Naive B cell (primary cell): Measurements from ENCODE around the gene CACNA1C. TPM values are rescaled to one million over a fixed set of nuclear protein-coding genes. Genes with fewer than 3 reads are reported as not detected.
"Not testable (repeated sequence)": the region's sequence is repeated elsewhere in the genome, so short reads cannot be mapped to it uniquely, and the experiment has no call there.

Experiments
- ATAC-seq, 2 donors: fragments of 150-1000 bp; cut with Tn5 transposase; 2 replicates each; pipeline ENCODE4 v1.10.0; 2021; ENCODE audit warnings: low read depth in 2 of 2, mild to moderate bottlenecking in 2 of 2, moderate library complexity in 2 of 2
- DNase-seq: peaks from one replicate; pipeline ENCODE4 v3.0.0; 2022
- H3K27ac Mint-ChIP-seq, 6 donors: one replicate each; pipeline ENCODE4 v1.8.0; 2020 to 2022; ENCODE audit warnings: mild to moderate bottlenecking in 6 of 6, mixed read lengths in 6 of 6, moderate library complexity in 5 of 6, inconsistent platforms in 2 of 6
- H3K27me3 Mint-ChIP-seq, 3 donors: one replicate each; pipeline ENCODE4 v1.8.0; 2021 to 2022; ENCODE audit warnings: mixed read lengths in 3 of 3, mild to moderate bottlenecking in 1 of 3
- H3K36me3 Mint-ChIP-seq, 2 donors: one replicate each; pipeline ENCODE4 v1.8.0; 2020 to 2022; ENCODE audit warnings: mixed read lengths in 2 of 2, inconsistent platforms in 1 of 2, mild to moderate bottlenecking in 1 of 2
- H3K4me1 Mint-ChIP-seq, 3 donors: one replicate each; pipeline ENCODE4 v1.8.0; 2020 to 2022; ENCODE audit warnings: mixed read lengths in 3 of 3, inconsistent platforms in 1 of 3, mild to moderate bottlenecking in 1 of 3, moderate library complexity in 1 of 3
- H3K4me3 Mint-ChIP-seq, 8 donors: one replicate each; pipeline ENCODE4 v1.8.0; 2020 to 2022; ENCODE audit warnings: mild to moderate bottlenecking in 8 of 8, mixed read lengths in 8 of 8, moderate library complexity in 8 of 8, inconsistent platforms in 2 of 8
- H3K9me3 Mint-ChIP-seq, 7 donors: one replicate each; pipeline ENCODE4 v1.8.0; 2020 to 2022; ENCODE audit warnings: mixed read lengths in 7 of 7, mild to moderate bottlenecking in 5 of 7, inconsistent platforms in 2 of 7, moderate library complexity in 1 of 7
- polyA plus RNA-seq, 6 donors: library from polyadenylated mRNA; unstranded; fragments of 300-500 nt; fragmentation: Illumina TruSeq; gene quantifications; one replicate each; pipeline ENCODE4 v1.2.3, GENCODE V29; 2021; ENCODE audit warnings: low read depth in 6 of 6

The CACNA1C gene
- polyA plus RNA-seq, 6 donors from 2014 or later: 0.03 to 0.09 (median 0.06) TPM; not detected in 1

DNA sequence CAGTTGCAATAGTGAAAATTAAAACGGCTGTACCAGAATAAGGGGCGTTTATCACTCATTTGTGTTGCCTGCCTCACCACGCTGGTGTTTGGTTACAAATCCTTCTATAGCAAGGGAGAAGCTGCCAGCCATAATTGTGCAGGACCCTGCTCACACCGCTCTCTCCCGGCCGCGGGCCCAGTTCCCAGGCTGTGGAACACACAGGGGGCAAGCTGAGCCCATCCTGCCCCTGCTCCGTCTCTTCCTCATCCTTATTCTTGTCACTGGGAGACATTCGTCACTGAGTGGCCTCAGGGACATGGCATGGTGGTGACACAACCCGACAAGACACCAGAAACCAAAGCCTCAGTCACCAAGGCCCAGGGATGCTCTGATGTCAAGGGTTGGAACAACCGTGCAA is 625.6 kb downstream of the CACNA1C start:
- H3K4me3 Mint-ChIP-seq: no peak overlapping the region
- no peaks in the 10 kb centered on the region for H3K27me3 Mint-ChIP-seq
- peaks cover 2 to 14% (median 9%) of the 10 kb centered on the region in 3 donors for H3K4me1 Mint-ChIP-seq
- peaks cover 0 to 1% (median 0%) of the 10 kb centered on the region in 7 donors for H3K9me3 Mint-ChIP-seq
- ATAC-seq (no peak), DNase-seq (no peak)
- no peaks in the 10 kb centered on the region for H3K36me3 Mint-ChIP-seq
- no peak overlapping the region for H3K27ac Mint-ChIP-seq

DNA sequence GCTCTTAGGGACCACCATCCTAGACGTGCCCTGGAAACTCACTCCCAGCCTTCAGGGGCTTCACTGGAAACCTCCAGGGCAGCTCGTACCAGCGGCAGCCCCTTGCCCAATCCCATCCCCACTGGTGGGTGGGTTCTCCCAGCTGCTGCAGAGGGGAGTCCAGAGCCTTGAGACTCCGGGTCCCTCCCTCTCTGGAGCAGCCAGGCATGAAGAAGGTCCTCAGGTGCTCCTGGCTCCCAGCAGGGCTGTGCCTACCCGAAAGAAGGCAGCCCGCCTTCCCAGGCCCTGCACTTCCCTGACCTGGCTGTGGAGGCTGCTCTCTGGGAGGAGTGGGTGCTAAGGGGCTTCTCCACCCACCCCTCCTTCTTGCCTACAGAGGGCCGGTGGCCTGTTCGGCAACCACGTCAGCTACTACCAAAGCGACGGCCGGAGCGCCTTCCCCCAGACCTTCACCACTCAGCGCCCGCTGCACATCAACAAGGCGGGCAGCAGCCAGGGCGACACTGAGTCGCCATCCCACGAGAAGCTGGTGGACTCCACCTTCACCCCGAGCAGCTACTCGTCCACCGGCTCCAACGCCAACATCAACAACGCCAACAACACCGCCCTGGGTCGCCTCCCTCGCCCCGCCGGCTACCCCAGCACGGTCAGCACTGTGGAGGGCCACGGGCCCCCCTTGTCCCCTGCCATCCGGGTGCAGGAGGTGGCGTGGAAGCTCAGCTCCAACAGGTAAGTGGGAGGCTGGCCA is 626.5 kb downstream of the CACNA1C start:
- Mint-ChIP-seq H3K36me3 (no peaks in the 10 kb centered on the region), H3K4me3 (no peak overlapping the region), H3K4me1 (peaks cover 6 to 14% (median 11%) of the 10 kb centered on the region in 3 donors), H3K9me3 (peaks cover 0 to 1% (median 0%) of the 10 kb centered on the region in 7 donors), H3K27ac (no peak overlapping the region), H3K27me3 (no peaks in the 10 kb centered on the region)
- ATAC-seq (no peak), DNase-seq (no peak)

DNA sequence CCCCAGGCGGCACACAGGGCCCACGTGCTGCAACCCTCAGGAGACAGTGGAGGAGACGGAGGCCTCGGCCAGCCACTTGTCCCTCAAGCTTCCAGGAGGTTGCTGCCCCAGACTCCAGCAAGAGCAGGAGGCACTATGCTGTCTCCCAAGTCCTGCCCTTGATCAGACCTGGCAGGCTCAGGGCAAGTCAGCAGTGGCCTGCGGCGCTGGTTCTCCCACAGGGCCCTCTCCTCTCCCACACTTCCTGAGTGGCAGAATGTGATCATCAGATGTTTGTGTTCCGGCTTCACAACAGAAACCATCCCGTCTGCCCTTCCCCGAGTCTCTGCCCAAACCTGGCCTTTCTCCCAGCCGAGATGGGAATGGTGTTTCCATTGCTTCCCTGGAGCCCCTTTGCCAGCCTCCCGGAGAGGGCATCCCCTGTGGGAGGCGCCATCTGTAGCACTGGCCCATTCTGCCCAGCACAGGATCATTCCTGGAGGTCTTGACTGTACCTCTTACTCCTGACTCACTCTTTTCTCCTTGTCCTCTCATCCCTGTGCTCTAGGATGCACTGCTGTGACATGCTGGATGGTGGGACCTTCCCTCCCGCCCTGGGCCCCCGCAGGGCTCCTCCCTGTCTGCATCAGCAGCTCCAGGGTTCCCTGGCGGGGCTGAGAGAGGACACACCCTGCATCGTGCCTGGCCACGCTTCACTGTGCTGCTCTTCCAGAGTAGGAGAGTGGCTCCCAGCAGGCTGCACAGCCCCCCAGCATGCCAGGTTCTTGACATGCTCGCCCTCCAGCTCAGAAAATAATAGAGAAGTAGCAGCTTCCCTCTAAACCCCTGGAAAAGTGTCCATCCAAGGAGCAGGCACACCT is 627.3 kb downstream of the CACNA1C start:
- DNase-seq (no peak), ATAC-seq (no peak)
- peaks cover 6 to 14% (median 11%) of the 10 kb centered on the region in 3 donors for H3K4me1 Mint-ChIP-seq
- no peaks in the 10 kb centered on the region for H3K27me3 Mint-ChIP-seq
- no peaks in the 10 kb centered on the region for H3K36me3 Mint-ChIP-seq
- H3K4me3 Mint-ChIP-seq: no peak overlapping the region
- peak overlapping the region in 2 of 6 donors; percentile 65 to 66 for H3K27ac Mint-ChIP-seq
- peaks cover 0 to 1% (median 0%) of the 10 kb centered on the region in 7 donors for H3K9me3 Mint-ChIP-seq

- no peak overlapping the region for H3K27ac Mint-ChIP-seq
- peaks cover 0 to 1% (median 0%) of the 10 kb centered on the region in 7 donors for H3K9me3 Mint-ChIP-seq
- no peaks in the 10 kb centered on the region for H3K27me3 Mint-ChIP-seq
- H3K36me3 Mint-ChIP-seq: no peaks in the 10 kb centered on the region
- no peak for DNase-seq
- H3K4me3 Mint-ChIP-seq: no peak overlapping the region
- ATAC-seq: no peak
- peaks cover 6 to 14% (median 11%) of the 10 kb centered on the region in 3 donors for H3K4me1 Mint-ChIP-seq
Measured at GRCh38 chr12:2680676-2681039, 627.9 kb downstream of the CACNA1C start.

DNA sequence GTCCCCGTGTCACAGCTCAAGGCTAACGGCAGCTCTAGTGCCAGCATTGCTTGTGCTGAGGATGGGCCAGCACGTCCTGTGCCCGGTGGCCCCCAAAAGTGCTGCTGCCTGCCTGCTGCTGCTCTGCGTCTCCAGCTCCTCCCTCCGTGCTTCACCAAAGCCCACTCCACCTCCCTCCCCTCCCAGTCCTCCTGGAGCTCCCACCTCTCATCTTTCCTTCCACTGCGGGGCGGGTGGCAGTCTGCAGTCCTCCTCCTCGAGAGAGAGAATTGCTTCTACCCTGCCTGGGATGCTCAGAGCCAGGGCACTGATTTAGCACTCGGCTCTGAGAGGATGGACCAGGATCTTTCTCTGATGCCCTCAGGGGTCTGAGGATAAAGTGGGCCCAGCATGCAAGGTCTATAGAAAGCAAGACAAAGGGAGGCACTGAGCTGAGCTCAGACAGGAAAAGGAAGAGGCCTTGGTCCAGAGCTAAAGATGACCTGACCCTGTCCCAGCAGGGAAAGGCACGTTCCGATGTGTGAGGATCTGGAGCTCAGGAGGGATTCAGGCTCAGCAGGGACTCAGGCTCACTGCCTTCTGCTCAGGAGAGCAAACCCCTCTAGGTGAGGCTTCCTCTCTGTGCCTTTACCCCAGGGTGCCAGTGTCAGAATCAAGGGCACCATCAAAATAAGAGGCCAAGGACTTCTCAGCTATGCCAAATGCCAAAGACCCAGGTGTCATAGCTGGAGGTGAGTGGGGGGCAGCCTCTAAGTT is 628.8 kb downstream of the CACNA1C start:
- Mint-ChIP-seq H3K4me3 (no peak overlapping the region), H3K27me3 (no peaks in the 10 kb centered on the region), H3K36me3 (no peaks in the 10 kb centered on the region), H3K9me3 (peaks cover 0 to 1% (median 0%) of the 10 kb centered on the region in 7 donors), H3K4me1 (peaks cover 6 to 14% (median 11%) of the 10 kb centered on the region in 3 donors), H3K27ac (peak overlapping the region in 1 of 6 donors; percentile 61)
- ATAC-seq: no peak
- no peak for DNase-seq

DNA sequence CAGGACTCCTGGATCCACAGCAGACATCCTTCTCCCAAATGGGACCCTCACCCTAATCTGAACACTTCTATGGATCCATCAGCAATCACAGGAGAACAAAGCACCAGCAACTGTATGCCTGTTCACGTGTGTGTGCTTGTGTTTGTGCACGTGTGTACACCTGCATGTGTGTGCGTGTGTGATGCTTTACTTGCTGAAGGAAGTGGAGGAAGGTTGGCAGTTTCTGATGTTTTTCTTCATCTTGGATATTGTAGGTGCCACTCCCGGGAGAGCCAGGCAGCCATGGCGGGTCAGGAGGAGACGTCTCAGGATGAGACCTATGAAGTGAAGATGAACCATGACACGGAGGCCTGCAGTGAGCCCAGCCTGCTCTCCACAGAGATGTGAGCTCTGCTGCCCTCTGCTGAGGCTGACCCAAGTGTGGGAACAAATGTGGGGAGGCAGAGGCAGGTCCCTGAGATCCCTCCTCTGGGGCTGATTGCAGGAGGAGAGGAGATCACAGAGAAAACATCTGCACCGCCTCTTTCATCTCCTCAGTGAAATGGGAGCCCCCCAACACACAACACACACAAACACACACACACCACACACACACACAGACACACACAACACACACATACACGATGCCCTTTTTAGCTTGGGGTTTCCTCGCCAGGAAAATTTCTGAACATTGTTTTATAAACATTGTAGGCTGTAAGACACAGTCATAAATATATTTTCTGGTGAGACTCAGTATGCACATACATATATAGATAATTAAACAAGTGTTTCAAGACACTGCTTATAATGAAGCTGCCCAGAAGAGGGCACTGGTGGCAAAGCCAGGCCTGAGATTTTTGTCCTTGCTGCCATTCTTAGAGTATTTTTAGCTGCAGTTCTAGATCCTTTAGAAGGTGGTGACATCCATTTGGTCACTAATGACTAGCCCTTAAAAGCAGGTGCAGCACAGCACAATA is 629.8 kb downstream of the CACNA1C start:
- ATAC-seq: peak; percentile 32 to 52
- DNase-seq: no peak
- Mint-ChIP-seq H3K27ac (peak overlapping the region; percentile 61 to 99 (median 90)), H3K36me3 (no peaks in the 10 kb centered on the region), H3K4me1 (peaks cover 6 to 20% (median 11%) of the 10 kb centered on the region in 3 donors), H3K4me3 (peak overlapping the region in 1 of 8 donors; percentile 56), H3K9me3 (peaks cover 0 to 1% (median 0%) of the 10 kb centered on the region in 7 donors), H3K27me3 (no peaks in the 10 kb centered on the region)

- H3K27ac Mint-ChIP-seq: no peak overlapping the region
- H3K9me3 Mint-ChIP-seq: peaks cover 0 to 1% (median 0%) of the 10 kb centered on the region in 7 donors
- H3K4me3 Mint-ChIP-seq: no peak overlapping the region
- no peaks in the 10 kb centered on the region for H3K36me3 Mint-ChIP-seq
- no peaks in the 10 kb centered on the region for H3K27me3 Mint-ChIP-seq
- ATAC-seq (no peak), DNase-seq (no peak)
- peaks cover 6 to 20% (median 11%) of the 10 kb centered on the region in 3 donors for H3K4me1 Mint-ChIP-seq
Measured at GRCh38 chr12:2683283-2684025, 630.7 kb downstream of the CACNA1C start.

- peak overlapping the region in 1 of 6 donors; percentile 17 for H3K27ac Mint-ChIP-seq
- H3K4me3 Mint-ChIP-seq, ATAC-seq, DNase-seq, H3K27me3 Mint-ChIP-seq, H3K36me3 Mint-ChIP-seq, H3K9me3 Mint-ChIP-seq: not testable (repeated sequence)
- H3K4me1 Mint-ChIP-seq: peaks cover 6 to 20% (median 11%) of the 10 kb centered on the region in 3 donors
Measured at GRCh38 chr12:2684026-2684325, 631.2 kb downstream of the CACNA1C start.

GRCh38 chr12:2685620-2686279 is 633.0 kb downstream of the CACNA1C start:
- not testable (repeated sequence) for H3K9me3 Mint-ChIP-seq, ATAC-seq, H3K36me3 Mint-ChIP-seq, DNase-seq, H3K27me3 Mint-ChIP-seq, H3K27ac Mint-ChIP-seq
- Mint-ChIP-seq H3K4me1 (peaks cover 13 to 28% (median 21%) of the 10 kb centered on the region in 3 donors), H3K4me3 (peak overlapping the region in 1 of 8 donors; percentile 10)

DNA sequence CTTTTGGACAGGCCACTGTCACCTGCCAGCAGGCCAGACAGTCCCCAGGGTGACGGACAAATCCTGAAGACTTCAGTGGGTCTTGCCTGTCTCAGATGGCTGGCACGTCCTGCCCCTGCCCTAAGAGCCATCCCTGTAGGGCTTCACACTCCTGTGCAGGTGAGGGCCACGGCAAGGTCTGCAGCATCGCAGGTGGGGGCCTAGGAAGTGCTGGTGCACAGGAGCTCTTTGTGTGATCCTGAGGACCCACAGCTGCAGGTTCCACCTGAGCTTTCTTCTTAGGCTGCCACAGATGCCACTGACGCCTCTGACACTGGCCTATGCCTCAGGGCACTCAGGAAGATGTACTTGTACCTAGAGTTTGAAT is 633.5 kb downstream of the CACNA1C start:
- DNase-seq: no peak
- Mint-ChIP-seq H3K36me3 (no peaks in the 10 kb centered on the region), H3K4me1 (peaks cover 15 to 31% (median 24%) of the 10 kb centered on the region in 3 donors), H3K27me3 (no peaks in the 10 kb centered on the region), H3K9me3 (peaks cover 0 to 1% (median 0%) of the 10 kb centered on the region in 7 donors), H3K27ac (no peak overlapping the region), H3K4me3 (peak overlapping the region in 1 of 8 donors; percentile 33)
- ATAC-seq: no peak

DNA sequence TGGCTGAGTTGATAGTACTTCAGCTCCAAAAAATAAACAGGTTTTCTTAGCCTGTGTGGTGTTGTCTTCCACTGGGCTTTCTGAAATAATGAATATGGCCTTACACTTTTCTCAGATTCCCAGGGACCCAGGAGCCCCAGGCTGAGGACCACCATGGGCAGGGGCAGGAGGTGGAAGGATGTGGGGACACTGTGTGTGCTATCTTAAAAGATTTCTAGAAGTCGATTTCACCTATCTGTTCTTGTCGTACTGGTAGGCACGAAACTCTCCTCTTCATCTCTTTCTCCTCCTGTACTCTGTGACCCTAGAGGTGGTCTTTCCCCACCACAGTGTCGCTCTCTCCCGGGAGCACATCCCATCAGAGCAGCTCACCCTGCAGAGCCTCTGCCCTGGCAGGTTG is 634.3 kb downstream of the CACNA1C start:
- Mint-ChIP-seq H3K4me1 (peaks cover 20 to 36% (median 27%) of the 10 kb centered on the region in 3 donors), H3K36me3 (no peaks in the 10 kb centered on the region), H3K27ac (peak overlapping the region in 1 of 6 donors; percentile 24), H3K9me3 (peaks cover 0 to 1% (median 0%) of the 10 kb centered on the region in 7 donors), H3K27me3 (no peaks in the 10 kb centered on the region), H3K4me3 (peak overlapping the region in 1 of 8 donors; percentile 21)
- no peak for DNase-seq
- no peak for ATAC-seq
